ENCODE data around the gene CFAP20. TPM values are rescaled to one million over a fixed set of nuclear protein-coding genes. Genes with fewer than 3 reads are reported as not detected.

Gene CFAP20
- total RNA-seq, 2 experiments from 2014 or later = 250 to 261 TPM

GRCh38 chr16:58148099-58148498 lies 18.9 kb upstream of the CFAP20 start:
- no peaks in the 10 kb centered on the region for H3K9me3 Mint-ChIP-seq
- ATAC-seq (ENCODE audit: poor library complexity) (no peak), DNase-seq (no peak)
- Histone ChIP-seq H3K9me3 (ENCODE audit: control insufficient read depth in 1 of 2, insufficient read depth in 1 of 2, low read length in 2 of 2) (no peaks in the 10 kb centered on the region), H3K27me3 (ENCODE audit: control insufficient read depth in 1 of 2, insufficient read depth in 2 of 2, low read length in 2 of 2) (no peaks in the 10 kb centered on the region), H3K4me1 (ENCODE audit: insufficient read depth, low read length) (no peaks in the 10 kb centered on the region), H3K36me3 (ENCODE audit: insufficient read depth, low read length) (no peaks in the 10 kb centered on the region), H3K4me3 (ENCODE audit: low read length) (no peak overlapping the region), H3K27ac (ENCODE audit: low read depth in 1 of 2, low read length in 2 of 2) (no peak overlapping the region)
- H3K27ac Mint-ChIP-seq = no peak overlapping the region
- H3K4me3 Mint-ChIP-seq = no peak overlapping the region
- intact Hi-C loops (cut with DNase I, micrococcal nuclease) = no loop called here
- H3K36me3 Mint-ChIP-seq (ENCODE audit: low read depth) = peaks cover 3% of the 10 kb centered on the region
- H3K4me1 Mint-ChIP-seq (ENCODE audit: low read depth) = no peaks in the 10 kb centered on the region
- ChIA-PET CTCF (no interaction called here), POLR2A (no interaction called here)
- no peak for TF ChIP-seq CTCF (IDR thresholded peaks at IDR 0.05)
- no peaks in the 10 kb centered on the region for H3K27me3 Mint-ChIP-seq

- Mint-ChIP-seq H3K9me3 (peaks cover 2% of the 10 kb centered on the region), H3K27me3 (no peaks in the 10 kb centered on the region), H3K36me3 (ENCODE audit: low read depth) (peaks cover 46% of the 10 kb centered on the region), H3K4me3 (no peak overlapping the region), H3K27ac (no peak overlapping the region), H3K4me1 (ENCODE audit: low read depth) (no peaks in the 10 kb centered on the region)
- ChIA-PET POLR2A (no interaction called here), CTCF (no interaction called here)
- Histone ChIP-seq H3K27me3 (ENCODE audit: control insufficient read depth in 1 of 2, insufficient read depth in 2 of 2, low read length in 2 of 2) (no peaks in the 10 kb centered on the region), H3K4me1 (ENCODE audit: insufficient read depth, low read length) (no peaks in the 10 kb centered on the region), H3K9me3 (ENCODE audit: control insufficient read depth in 1 of 2, insufficient read depth in 1 of 2, low read length in 2 of 2) (peaks cover 0 to 4% of the 10 kb centered on the region in 2 experiments), H3K36me3 (ENCODE audit: insufficient read depth, low read length) (no peaks in the 10 kb centered on the region), H3K4me3 (ENCODE audit: low read length) (no peak overlapping the region), H3K27ac (ENCODE audit: low read depth in 1 of 2, low read length in 2 of 2) (no peak overlapping the region)
- TF ChIP-seq CTCF (IDR thresholded peaks at IDR 0.05) = no peak
- intact Hi-C loops (cut with DNase I, micrococcal nuclease) = no loop called here
- ATAC-seq (ENCODE audit: poor library complexity) (no peak), DNase-seq (no peak)
Observed at GRCh38 chr16:58138852-58139251, 9.7 kb upstream of the CFAP20 start.

GRCh38 chr16:58137581-58137980 lies 8.4 kb upstream of the CFAP20 start:
- H3K27me3 ChIP-seq (ENCODE audit: control insufficient read depth in 1 of 2, insufficient read depth in 2 of 2, low read length in 2 of 2) = no peaks in the 10 kb centered on the region
- H3K4me1 ChIP-seq (ENCODE audit: insufficient read depth, low read length) = no peaks in the 10 kb centered on the region
- H3K36me3 ChIP-seq (ENCODE audit: insufficient read depth, low read length) = no peaks in the 10 kb centered on the region
- no peak overlapping the region for H3K4me3 Mint-ChIP-seq
- H3K27ac ChIP-seq (ENCODE audit: low read depth in 1 of 2, low read length in 2 of 2) = no peak overlapping the region
- H3K4me3 ChIP-seq (ENCODE audit: low read length) = no peak overlapping the region
- DNase-seq = no peak
- no peak for ATAC-seq (ENCODE audit: poor library complexity)
- H3K27me3 Mint-ChIP-seq = no peaks in the 10 kb centered on the region
- H3K9me3 Mint-ChIP-seq = peaks cover 2% of the 10 kb centered on the region
- H3K4me1 Mint-ChIP-seq (ENCODE audit: low read depth) = no peaks in the 10 kb centered on the region
- TF ChIP-seq CTCF (IDR thresholded peaks at IDR 0.05) = no peak
- intact Hi-C loops (cut with DNase I, micrococcal nuclease) = no loop called here
- no peak overlapping the region for H3K27ac Mint-ChIP-seq
- ChIA-PET POLR2A (interaction anchor here (0.7 kb wide), 1 partner anchor 36 kb away, joined by 3 read pairs; no protein-coding TSS in a partner anchor), CTCF (interaction anchor here (0.7 to 1.2 kb wide), 2 partner anchors 10 to 40 kb away, joined by 3 to 6 read pairs; no protein-coding TSS in a partner anchor)
- H3K9me3 ChIP-seq (ENCODE audit: control insufficient read depth in 1 of 2, insufficient read depth in 1 of 2, low read length in 2 of 2) = peaks cover 0 to 4% of the 10 kb centered on the region in 2 experiments
- peaks cover 44% of the 10 kb centered on the region for H3K36me3 Mint-ChIP-seq (ENCODE audit: low read depth)

Data from CD4-positive, alpha-beta T cell (primary cell).